NCI-H345 (cell line): Measurements from ENCODE around the gene SPTLC3.
A peak's percentile ranks its signal among the peaks of the same experiment; 100 is the strongest.

Experiments
- DNase-seq: peaks from one replicate; lab custom pipeline; 2025; lab: John Stamatoyannopoulos, UW

SPTLC3 gene

DNA sequence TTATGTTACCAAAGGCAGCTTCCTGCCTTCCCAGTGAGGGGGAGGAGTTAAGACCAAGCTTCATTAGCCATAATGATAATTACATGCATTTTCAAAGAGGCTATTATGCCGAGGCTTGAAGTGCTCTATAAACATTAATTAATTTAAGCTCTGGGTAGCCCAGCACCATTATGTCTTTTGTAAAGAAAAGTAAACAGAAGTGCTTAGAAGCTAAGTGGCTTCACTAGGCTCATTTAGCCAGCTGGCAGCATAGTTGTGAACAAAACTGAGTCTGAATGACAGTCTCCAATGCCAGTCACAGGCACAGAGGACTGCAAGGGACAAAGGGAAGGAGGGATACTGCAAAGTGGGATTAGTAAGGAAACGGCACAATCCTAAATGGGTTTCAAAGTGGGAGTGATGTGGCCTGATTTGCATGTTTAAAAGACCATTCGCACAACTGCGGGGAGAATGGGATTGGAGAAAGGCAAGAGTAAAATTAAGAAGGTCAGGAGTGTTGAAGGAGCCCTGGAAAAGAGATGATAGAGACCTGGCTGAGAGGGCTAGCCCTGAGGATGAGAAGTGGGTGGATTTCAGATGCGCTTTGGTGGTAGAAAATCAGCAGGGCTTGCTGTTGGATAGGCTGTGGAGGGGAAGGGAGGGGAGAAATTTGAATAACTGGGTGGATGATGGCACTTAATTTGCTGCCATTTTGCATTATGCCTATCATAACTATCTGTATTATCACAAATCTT is 192.2 kb downstream of the SPTLC3 start:
- peak; percentile 94 for DNase-seq

DNA sequence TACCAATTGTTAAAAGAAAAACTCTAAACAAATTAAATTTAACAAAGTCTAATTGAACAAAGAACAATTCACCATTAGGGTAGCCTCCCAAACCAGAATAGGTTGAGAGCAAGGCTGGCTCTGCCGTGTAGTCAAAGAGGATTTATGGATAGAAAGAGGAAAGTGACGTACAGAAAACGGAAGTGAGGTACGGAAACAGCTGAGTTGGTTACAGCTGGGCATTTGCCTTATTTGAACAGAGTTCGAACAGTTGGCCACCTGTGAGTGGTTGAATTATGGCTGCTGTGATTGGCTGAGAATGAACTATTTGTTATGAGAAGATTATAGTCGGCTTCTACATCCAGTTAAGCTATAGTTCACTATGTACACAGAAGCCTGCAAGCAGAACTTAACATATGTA is 193.8 kb downstream of the SPTLC3 start:
- DNase-seq = no peak

DNA sequence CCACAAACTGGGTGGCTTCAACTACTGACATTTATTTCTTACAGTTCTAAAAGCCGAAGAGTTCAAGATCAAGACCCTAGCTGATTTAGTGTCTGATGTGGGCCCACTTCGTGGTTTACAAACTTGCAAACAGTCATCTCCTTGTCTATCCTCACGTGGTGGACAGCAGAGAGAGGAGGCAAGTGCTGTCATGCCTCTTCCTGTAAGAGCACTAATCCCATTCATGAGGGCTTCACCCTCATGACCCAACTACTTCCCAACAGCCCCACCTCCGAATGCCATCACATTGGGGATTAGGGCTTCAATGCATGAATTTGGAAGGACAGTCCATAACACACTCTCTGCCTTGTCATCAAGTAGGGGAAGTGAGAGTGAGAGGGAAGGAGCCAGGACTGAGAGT is 196.7 kb downstream of the SPTLC3 start:
- DNase-seq = no peak

DNA sequence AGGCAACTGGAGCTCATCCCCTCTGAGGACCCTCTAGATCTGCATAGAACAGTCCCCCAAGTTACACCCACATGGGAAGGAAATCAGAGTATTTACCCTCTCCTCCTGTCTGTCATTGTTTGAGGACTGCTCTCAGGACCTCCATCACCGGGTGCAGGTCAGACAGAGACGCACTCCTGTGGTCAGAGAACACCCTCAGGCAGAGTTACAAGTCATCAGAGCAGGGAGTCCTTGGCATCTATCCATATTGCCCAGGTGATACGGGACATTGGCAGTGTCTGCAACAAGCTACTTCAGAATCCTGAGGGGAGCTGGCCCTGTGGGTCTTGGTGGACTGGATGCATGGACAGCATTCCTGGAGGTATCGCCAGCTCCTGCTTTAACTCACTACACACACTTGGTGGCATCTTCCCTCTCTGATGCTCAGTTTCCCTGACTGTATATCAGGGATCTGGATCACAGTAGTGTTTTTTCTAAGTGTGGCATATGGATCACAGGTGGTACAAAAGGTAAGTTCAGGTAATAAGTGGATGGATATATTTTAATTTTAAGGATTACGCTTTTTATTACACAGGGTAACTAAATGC is 197.2 kb downstream of the SPTLC3 start:
- DNase-seq = peak; percentile 30

DNA sequence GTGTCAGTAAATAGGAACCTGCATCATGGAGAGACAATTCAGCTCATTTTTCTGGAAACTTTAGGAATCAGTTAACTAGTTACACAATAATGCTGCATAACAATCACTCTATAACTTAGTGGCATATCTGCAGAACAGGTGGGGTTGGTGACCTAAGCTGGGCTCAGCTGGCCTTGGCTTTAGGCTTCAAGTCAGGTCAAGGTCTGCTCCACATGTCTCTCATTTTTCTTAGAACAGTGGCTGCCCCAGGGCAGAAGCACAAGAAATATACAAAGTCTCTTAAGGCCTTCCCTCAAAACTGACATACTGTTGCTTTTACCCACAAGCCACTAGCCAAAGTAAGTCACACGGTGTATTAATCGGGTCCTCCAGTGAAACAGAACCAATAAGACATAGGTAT is 198.2 kb downstream of the SPTLC3 start:
- no peak for DNase-seq

DNA sequence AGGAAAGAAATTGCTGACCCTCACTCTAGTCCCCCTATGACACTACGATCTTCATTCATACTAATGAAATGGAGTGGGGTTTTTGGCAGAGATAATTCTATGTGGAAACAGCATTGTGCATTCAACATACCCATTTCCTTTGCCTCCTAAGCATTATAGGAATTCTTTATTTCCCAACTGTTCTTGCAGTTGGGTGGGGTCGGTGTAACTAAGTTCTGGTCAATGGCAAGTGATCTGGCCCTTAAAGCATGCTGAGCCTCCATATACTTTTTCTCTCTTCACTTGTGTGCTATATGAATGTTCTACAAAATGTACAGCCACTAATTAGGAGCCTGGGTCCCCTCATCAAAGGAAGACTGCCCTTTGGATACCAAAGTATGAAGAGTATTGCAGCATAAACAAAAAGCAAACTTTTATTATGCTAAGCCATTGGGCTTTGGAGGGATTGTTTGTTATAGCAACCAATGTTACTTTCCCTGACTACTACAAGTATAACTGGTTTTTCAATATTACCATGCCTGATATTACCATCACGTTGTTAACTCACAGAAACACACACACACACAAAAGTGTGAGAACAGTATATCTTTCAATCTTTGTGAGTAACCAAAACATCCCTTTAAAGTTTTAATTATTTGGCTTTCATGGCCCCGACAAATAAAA is 203.3 kb downstream of the SPTLC3 start:
- DNase-seq = no peak

DNA sequence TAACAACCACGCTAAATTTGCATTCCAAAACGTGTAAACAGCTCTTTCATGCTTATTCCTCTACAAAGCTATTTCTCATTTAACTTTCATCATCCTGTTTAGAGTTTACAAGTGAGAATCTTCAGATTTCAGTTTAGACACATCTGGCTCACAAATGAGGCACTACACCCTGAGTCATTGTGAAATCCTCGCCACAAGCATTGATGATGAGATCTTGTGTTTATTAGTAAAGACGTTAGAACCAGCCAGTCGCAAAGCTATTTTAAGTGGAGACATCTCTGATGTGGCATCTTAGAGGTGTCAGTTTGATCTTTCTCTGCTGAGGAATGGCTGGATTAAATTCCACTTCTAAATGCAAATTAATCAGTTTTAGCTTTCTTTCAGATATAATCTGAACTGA is 204.0 kb downstream of the SPTLC3 start:
- no peak for DNase-seq

DNA sequence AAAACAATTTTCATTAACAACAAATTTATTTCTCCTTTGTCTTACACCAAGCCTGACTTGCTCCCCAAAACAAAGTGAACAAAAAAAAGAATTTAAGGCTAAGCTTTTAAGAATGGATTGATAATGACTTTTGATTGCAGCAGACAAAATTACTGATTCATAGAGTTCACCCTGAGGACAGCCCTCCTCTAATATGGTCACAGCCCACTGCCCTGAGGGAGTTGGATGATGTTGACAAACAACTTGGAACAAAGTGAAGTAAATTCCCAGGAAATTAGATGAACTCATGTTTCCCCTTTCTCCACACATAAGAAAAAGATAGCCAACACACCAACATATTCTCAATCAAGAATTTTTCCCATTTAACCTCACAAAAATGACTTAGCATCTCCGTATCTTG is 204.6 kb downstream of the SPTLC3 start:
- DNase-seq = no peak

DNA sequence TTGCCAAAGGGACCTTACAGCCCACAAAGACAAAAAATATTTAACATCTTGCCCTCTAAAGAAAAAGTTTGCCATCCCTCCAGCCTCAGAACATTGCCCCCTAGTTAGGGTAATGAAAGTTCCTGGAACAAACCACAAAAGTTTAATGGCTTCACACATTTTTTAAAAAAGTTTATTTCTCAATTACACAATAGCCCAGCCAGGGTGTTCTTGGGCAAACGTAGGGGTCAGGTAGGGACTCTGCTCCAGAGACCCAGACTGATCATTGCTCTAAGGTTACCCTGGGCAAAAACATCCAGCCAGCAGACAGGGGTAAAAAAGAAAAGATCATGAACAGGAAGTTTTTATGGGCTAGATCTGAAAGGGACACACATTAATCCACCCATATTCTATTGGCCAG is 207.8 kb downstream of the SPTLC3 start:
- DNase-seq = no peak
